LNCaP clone FGC (cell line): Measurements from ENCODE around the gene GPC5.

Experiments
- DNase-seq: peaks from one replicate; pipeline ENCODE4 v3.0.0-alpha.2; 2011; ENCODE audit warnings: low read depth
- H3K4me3 ChIP-seq: 2 replicates; pipeline ENCODE4 v1.5.1; 2011; ENCODE audit warnings: mild to moderate bottlenecking, low read depth, low read length, control low read depth
- CTCF ChIP-seq: IDR thresholded peaks from 2 replicates; pipeline ENCODE4 v1.5.1; 2012; ENCODE audit warnings: mild to moderate bottlenecking; ENCODE audit not compliant: control insufficient read depth, insufficient read depth; ENCODE audit errors: extremely low read depth

The GPC5 gene

GRCh38 chr13:91724591-91724990 is 326.2 kb downstream of the GPC5 start:
- no peak overlapping the region for H3K4me3 ChIP-seq
- DNase-seq: no peak
- no peak for TF ChIP-seq CTCF

- no peak for DNase-seq
- H3K4me3 ChIP-seq: no peak overlapping the region
- TF ChIP-seq CTCF: no peak
These were observed 327.2 kb downstream of the GPC5 start for GRCh38 chr13:91725646-91726045.

GRCh38 chr13:91726671-91727070 is 328.2 kb downstream of the GPC5 start:
- no peak overlapping the region for H3K4me3 ChIP-seq
- DNase-seq: no peak
- TF ChIP-seq CTCF: no peak

GRCh38 chr13:91729859-91730258 is 331.4 kb downstream of the GPC5 start:
- TF ChIP-seq CTCF: no peak
- H3K4me3 ChIP-seq: no peak overlapping the region
- DNase-seq: no peak

- no peak overlapping the region for H3K4me3 ChIP-seq
- DNase-seq: no peak
- TF ChIP-seq CTCF: peak; percentile 31; the same call in 1 of the 2 replicates
These were observed 341.3 kb downstream of the GPC5 start for GRCh38 chr13:91739751-91740150.

- no peak overlapping the region for H3K4me3 ChIP-seq
- no peak for DNase-seq
- TF ChIP-seq CTCF: no peak
These were observed 342.3 kb downstream of the GPC5 start for GRCh38 chr13:91740756-91741155.

- no peak for TF ChIP-seq CTCF
- no peak for DNase-seq
- no peak overlapping the region for H3K4me3 ChIP-seq
These were observed 343.5 kb downstream of the GPC5 start for GRCh38 chr13:91741925-91742324.
